Fibroblast of lung (primary cell): ENCODE measurements around the gene PMM2. TPM values are rescaled to one million over a fixed set of nuclear protein-coding genes. Genes with fewer than 3 reads are reported as not detected.

Source experiments
- DNase-seq, 2 donors: peaks; one replicate each; pipeline versions ENCODE4 v3.0.0 to v3.0.0-alpha.2; 2010; ENCODE audit warnings: low read depth in 2 of 2
- H2AFZ ChIP-seq: 2 replicates; pipeline ENCODE4 v1.5.1; 2012; ENCODE audit warnings: low read length, control low read depth, inconsistent platforms
- H3K27ac ChIP-seq: 2 replicates; pipeline ENCODE4 v1.5.1; 2011; ENCODE audit warnings: low read length, control low read depth; ENCODE audit not compliant: insufficient read depth
- H3K27me3 ChIP-seq: 2 replicates; pipeline ENCODE4 v1.5.1; 2011; ENCODE audit warnings: mild to moderate bottlenecking, low read length; ENCODE audit not compliant: control insufficient read depth, insufficient read depth
- H3K36me3 ChIP-seq: 2 replicates; pipeline ENCODE4 v1.5.1; 2011; ENCODE audit warnings: low read length; ENCODE audit not compliant: control insufficient read depth, insufficient read depth
- H3K4me1 ChIP-seq: 2 replicates; pipeline ENCODE4 v1.5.1; 2011; ENCODE audit warnings: low read length; ENCODE audit not compliant: control insufficient read depth, insufficient read depth; ENCODE audit errors: extremely low read depth
- H3K4me2 ChIP-seq: 2 replicates; pipeline ENCODE4 v1.5.1; 2011; ENCODE audit warnings: low read length, control low read depth; ENCODE audit not compliant: insufficient read depth; ENCODE audit errors: extremely low read depth
- H3K4me3 ChIP-seq, 4 experiments: fragments of 200-600 bp in 1 of 4; sonication (generic) in 1 of 4; replicated peaks in 1 of 4; 2 replicates each; pipeline ENCODE4 v1.5.1; 2011 to 2016; ENCODE audit warnings: low read length in 4 of 4, low read depth in 3 of 4, mild to moderate bottlenecking in 3 of 4, control low read depth in 2 of 4, inconsistent platforms in 1 of 4, mixed read lengths in 1 of 4; ENCODE audit not compliant: insufficient read depth in 1 of 4; ENCODE audit errors: control extremely low read depth in 1 of 4
- H3K79me2 ChIP-seq: 2 replicates; pipeline ENCODE4 v1.5.1; 2012; ENCODE audit warnings: mild to moderate bottlenecking, low read length, inconsistent platforms; ENCODE audit not compliant: control insufficient read depth, insufficient read depth
- H3K9ac ChIP-seq: 2 replicates; pipeline ENCODE4 v1.5.1; 2011; ENCODE audit warnings: mild to moderate bottlenecking, low read length, control low read depth; ENCODE audit not compliant: insufficient read depth
- H3K9me3 ChIP-seq: 2 replicates; pipeline ENCODE4 v1.5.1; 2012; ENCODE audit warnings: low read depth, low read length; ENCODE audit not compliant: control insufficient read depth, insufficient read depth
- H4K20me1 ChIP-seq: 2 replicates; pipeline ENCODE4 v1.5.1; 2011; ENCODE audit warnings: low read length; ENCODE audit not compliant: control insufficient read depth, insufficient read depth; ENCODE audit errors: extremely low read depth
- EZH2 ChIP-seq: IDR thresholded peaks from 2 replicates; pipeline ENCODE4 v1.5.1; 2012; ENCODE audit warnings: low read length, control low read depth, mild to moderate bottlenecking; ENCODE audit errors: missing control alignments
- polyA plus RNA-seq, 2 donors: library from polyadenylated mRNA; depleted of rRNA in 1 of 2; stranded (reverse) in 1 of 2; unstranded in 1 of 2; fragments of >200 nt; gene quantifications; 2 replicates each; pipeline ENCODE4 v1.2.1, GENCODE V29; 2011 to 2012; ENCODE audit warnings: missing spikeins in 1 of 2
- total RNA-seq: library from RNA; depleted of rRNA; stranded (reverse); fragments of >200 nt; gene quantifications from 2 replicates; pipeline ENCODE4 v1.2.1, GENCODE V29; 2014
- TF ChIP-seq, protein P1 (sequence below), 2 donors: IDR thresholded peaks in 1 of 2; conservative IDR thresholded peaks in 1 of 2; 1 replicate in 1 of 2; 2 replicates in 1 of 2; pipeline ENCODE4 v1.5.1; 2011 to 2012; ENCODE audit warnings: low read length in 2 of 2, control low read depth in 1 of 2, inconsistent platforms in 1 of 2, low read depth in 1 of 2, mild to moderate bottlenecking in 1 of 2

The PMM2 gene
- total and polyA plus RNA-seq, 2 donors (not counting 1 experiment from before 2014, with no cell fraction given): 19.5 to 49.3 TPM

DNA sequence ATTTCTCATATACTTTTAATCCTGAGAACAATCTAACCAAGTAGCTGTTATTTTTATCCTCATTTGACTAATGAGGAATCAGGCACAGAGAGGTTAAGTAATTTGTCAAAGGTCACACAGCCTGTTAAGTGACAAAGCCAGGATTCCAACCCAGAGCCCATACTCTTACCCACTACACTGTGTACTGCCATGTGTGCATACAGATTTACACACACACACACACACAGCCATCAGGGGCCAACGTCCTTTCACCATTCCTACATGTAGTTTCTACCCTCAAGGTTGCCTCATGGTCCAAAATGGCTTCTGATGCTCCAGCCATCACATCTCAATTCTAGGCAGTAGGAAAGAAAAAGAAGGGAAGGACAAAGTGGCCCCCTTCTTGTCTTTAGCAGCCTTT, 22.3 kb upstream of the PMM2 start:
- DNase-seq: no peak
- H3K9me3 ChIP-seq: no peaks in the 10 kb centered on the region
- no peak overlapping the region for H3K27ac ChIP-seq
- no peaks in the 10 kb centered on the region for H4K20me1 ChIP-seq
- no peaks in the 10 kb centered on the region for H3K27me3 ChIP-seq
- H2AFZ ChIP-seq: no peak overlapping the region
- TF ChIP-seq, protein P1, sequence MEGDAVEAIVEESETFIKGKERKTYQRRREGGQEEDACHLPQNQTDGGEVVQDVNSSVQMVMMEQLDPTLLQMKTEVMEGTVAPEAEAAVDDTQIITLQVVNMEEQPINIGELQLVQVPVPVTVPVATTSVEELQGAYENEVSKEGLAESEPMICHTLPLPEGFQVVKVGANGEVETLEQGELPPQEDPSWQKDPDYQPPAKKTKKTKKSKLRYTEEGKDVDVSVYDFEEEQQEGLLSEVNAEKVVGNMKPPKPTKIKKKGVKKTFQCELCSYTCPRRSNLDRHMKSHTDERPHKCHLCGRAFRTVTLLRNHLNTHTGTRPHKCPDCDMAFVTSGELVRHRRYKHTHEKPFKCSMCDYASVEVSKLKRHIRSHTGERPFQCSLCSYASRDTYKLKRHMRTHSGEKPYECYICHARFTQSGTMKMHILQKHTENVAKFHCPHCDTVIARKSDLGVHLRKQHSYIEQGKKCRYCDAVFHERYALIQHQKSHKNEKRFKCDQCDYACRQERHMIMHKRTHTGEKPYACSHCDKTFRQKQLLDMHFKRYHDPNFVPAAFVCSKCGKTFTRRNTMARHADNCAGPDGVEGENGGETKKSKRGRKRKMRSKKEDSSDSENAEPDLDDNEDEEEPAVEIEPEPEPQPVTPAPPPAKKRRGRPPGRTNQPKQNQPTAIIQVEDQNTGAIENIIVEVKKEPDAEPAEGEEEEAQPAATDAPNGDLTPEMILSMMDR (conservative IDR thresholded peaks at IDR 0.05 in 1 of 2, IDR thresholded peaks at IDR 0.05 in 1 of 2; ENCODE audit: low read depth in 1 of 2, low read length in 2 of 2): no peak
- H3K4me3 ChIP-seq: no peak overlapping the region
- H3K4me2 ChIP-seq: no peak overlapping the region
- H3K36me3 ChIP-seq: no peaks in the 10 kb centered on the region
- H3K4me1 ChIP-seq: no peaks in the 10 kb centered on the region
- H3K79me2 ChIP-seq: no peaks in the 10 kb centered on the region
- H3K9ac ChIP-seq: no peak overlapping the region

DNA sequence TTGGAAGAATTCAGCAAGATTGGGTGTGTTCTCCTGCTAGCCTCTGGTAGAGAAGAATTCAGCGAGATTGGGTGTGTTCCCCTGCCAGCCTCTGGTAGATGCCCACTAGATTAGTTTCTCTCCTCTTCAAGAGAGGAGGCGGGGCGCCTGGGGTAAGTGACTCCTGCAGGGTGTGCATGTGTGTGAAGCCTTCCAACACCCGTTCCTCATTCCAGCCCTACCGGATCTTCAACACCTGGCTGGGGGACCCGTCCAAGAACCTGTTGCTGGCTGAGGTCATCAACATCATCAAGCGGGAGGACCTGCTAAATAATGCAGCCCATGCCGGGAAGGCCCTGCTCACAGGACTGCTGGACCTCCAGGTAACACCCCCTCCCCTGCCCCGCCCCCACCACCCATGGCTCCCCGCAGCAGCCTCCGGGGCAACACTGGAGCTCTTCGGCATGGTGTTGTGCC, 21.5 kb upstream of the PMM2 start:
- no peaks in the 10 kb centered on the region for H4K20me1 ChIP-seq
- no peaks in the 10 kb centered on the region for H3K36me3 ChIP-seq
- no peak overlapping the region for H3K4me3 ChIP-seq
- H3K27me3 ChIP-seq: no peaks in the 10 kb centered on the region
- no peak overlapping the region for H3K9ac ChIP-seq
- H3K9me3 ChIP-seq: no peaks in the 10 kb centered on the region
- no peak overlapping the region for H3K4me2 ChIP-seq
- H3K79me2 ChIP-seq: no peaks in the 10 kb centered on the region
- no peak overlapping the region for H2AFZ ChIP-seq
- no peaks in the 10 kb centered on the region for H3K4me1 ChIP-seq
- TF ChIP-seq EZH2: no peak
- TF ChIP-seq, protein P1 (conservative IDR thresholded peaks at IDR 0.05 in 1 of 2, IDR thresholded peaks at IDR 0.05 in 1 of 2; ENCODE audit: low read depth in 1 of 2, low read length in 2 of 2): no peak
- no peak overlapping the region for H3K27ac ChIP-seq
- DNase-seq: no peak

DNA sequence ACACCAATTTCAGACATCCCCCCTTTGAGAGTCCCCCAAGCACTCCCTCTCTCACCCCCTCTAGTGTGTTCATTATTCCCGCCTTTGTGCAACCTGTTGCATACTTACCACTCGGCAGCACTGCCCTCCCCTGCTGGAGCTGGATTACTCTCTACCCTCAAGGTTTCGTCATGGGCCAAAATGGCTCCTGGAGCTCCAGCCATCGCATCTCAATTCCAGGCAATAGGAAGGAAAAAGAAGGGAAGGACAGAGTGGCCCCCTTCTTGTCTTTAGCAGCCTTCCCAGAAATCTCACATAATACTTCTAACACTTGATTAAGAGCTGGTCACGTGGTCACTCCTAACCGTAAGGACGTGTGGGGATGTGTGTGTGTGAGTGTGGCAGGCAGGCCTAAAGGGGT, 20.4 kb upstream of the PMM2 start:
- H3K27ac ChIP-seq: no peak overlapping the region
- no peak overlapping the region for H2AFZ ChIP-seq
- H3K27me3 ChIP-seq: no peaks in the 10 kb centered on the region
- no peaks in the 10 kb centered on the region for H3K36me3 ChIP-seq
- DNase-seq: no peak
- H4K20me1 ChIP-seq: no peaks in the 10 kb centered on the region
- H3K9me3 ChIP-seq: no peaks in the 10 kb centered on the region
- no peaks in the 10 kb centered on the region for H3K4me1 ChIP-seq
- H3K4me3 ChIP-seq: no peak overlapping the region
- TF ChIP-seq, protein P1 (conservative IDR thresholded peaks at IDR 0.05 in 1 of 2, IDR thresholded peaks at IDR 0.05 in 1 of 2; ENCODE audit: low read depth in 1 of 2, low read length in 2 of 2): no peak
- TF ChIP-seq EZH2: no peak
- H3K9ac ChIP-seq: no peak overlapping the region
- H3K79me2 ChIP-seq: no peaks in the 10 kb centered on the region
- H3K4me2 ChIP-seq: no peak overlapping the region
